Karpas-422 (cell line): ENCODE results near the gene EPS8L1. TPM values are rescaled to one million over a fixed set of nuclear protein-coding genes. Genes with fewer than 3 reads are reported as not detected.
"Not testable (repeated sequence)": the region's sequence is repeated elsewhere in the genome, so short reads cannot be mapped to it uniquely, and the experiment has no call there.

ENCODE experiments used
- DNase-seq: peaks from one replicate; pipeline ENCODE4 v3.0.0-alpha.2; 2015
- H2AFZ ChIP-seq: fragments of 200-600 bp; sonication (generic); 2 replicates; pipeline ENCODE4 v1.6.1; 2014; ENCODE audit warnings: antibody characterized with exemption, low read length, mixed read lengths
- H3K27ac ChIP-seq: fragments of 200-600 bp; sonication (generic); 2 replicates; pipeline ENCODE4 v1.5.1; 2014; ENCODE audit warnings: mild to moderate bottlenecking, low read length, moderate library complexity
- H3K27me3 ChIP-seq: fragments of 200-600 bp; sonication (generic); 2 replicates; pipeline ENCODE4 v1.6.1; 2014; ENCODE audit warnings: low read length, mixed read lengths
- H3K36me3 ChIP-seq: fragments of 200-600 bp; sonication (generic); 2 replicates; pipeline ENCODE4 v1.6.1; 2014; ENCODE audit warnings: low read length, mixed read lengths; ENCODE audit not compliant: insufficient read depth
- H3K4me1 ChIP-seq: fragments of 200-600 bp; sonication (generic); 2 replicates; pipeline ENCODE4 v1.6.1; 2014; ENCODE audit warnings: mild to moderate bottlenecking, low read length, mixed read lengths
- H3K4me2 ChIP-seq: fragments of 200-600 bp; sonication (generic); 2 replicates; pipeline ENCODE4 v1.6.1; 2014; ENCODE audit warnings: low read length, low read depth, mild to moderate bottlenecking; ENCODE audit not compliant: poor library complexity, severe bottlenecking
- H3K4me3 ChIP-seq: fragments of 200-600 bp; sonication (generic); 2 replicates; pipeline ENCODE4 v1.5.1; 2014; ENCODE audit warnings: mild to moderate bottlenecking, antibody characterized with exemption, low read length, mixed read lengths
- H3K79me2 ChIP-seq: fragments of 200-600 bp; sonication (generic); 2 replicates; pipeline ENCODE4 v1.6.1; 2014; ENCODE audit warnings: mild to moderate bottlenecking, low read length, mixed read lengths
- H3K9ac ChIP-seq: fragments of 200-600 bp; sonication (generic); 2 replicates; pipeline ENCODE4 v1.6.0; 2014; ENCODE audit warnings: low read length
- H3K9me2 ChIP-seq: fragments of 200-600 bp; sonication (generic), shearing (Covaris generic); replicated peaks from 2 replicates; pipeline ENCODE4 v1.6.0; 2014; ENCODE audit warnings: mild to moderate bottlenecking, low read length, moderate library complexity; ENCODE audit not compliant: insufficient read depth
- H3K9me3 ChIP-seq: fragments of 300-700, 200-600 bp; sonication (generic); 2 replicates; pipeline ENCODE4 v1.6.1; 2014; ENCODE audit warnings: low read length, mixed read lengths
- H4K20me1 ChIP-seq: fragments of 200-600 bp; sonication (generic); 2 replicates; pipeline ENCODE4 v1.6.1; 2014; ENCODE audit warnings: mild to moderate bottlenecking, antibody characterized with exemption, low read length, low read depth; ENCODE audit not compliant: insufficient read depth
- total RNA-seq: library from RNA; depleted of rRNA; stranded (reverse); fragments of >200 nt; shearing (Covaris generic); gene quantifications from 2 replicates; pipeline ENCODE4 v1.2.3, GENCODE V29; 2014; ENCODE audit warnings: low replicate concordance

EPS8L1 gene
- total RNA-seq, 1 experiment from 2014 or later, result not detected

DNA sequence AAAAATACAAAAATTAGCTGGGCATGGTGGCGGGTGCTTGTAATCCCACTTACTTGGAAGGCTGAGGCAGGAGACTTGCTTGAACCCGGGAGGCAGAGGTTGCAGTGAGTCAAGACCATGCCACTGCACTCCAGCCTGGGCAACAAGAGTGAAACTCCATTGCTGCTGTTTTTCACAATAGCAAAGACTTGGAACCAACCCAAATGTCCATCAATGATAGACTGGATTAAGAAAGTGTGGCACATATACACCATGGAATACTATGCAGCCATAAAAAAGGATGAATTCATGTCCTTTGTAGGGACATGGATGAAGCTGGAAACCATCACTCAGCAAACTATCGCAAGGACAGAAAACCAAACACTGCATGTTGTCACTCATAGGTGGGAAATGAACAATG is 31.6 kb downstream of the EPS8L1 start:
- H3K4me3 ChIP-seq, H3K9me3 ChIP-seq, H3K27ac ChIP-seq, H3K9ac ChIP-seq, H3K27me3 ChIP-seq, H3K4me1 ChIP-seq, H2AFZ ChIP-seq, H3K9me2 ChIP-seq, DNase-seq, H3K4me2 ChIP-seq: not testable (repeated sequence)
- Histone ChIP-seq H3K79me2 (peaks cover 83% of the 10 kb centered on the region), H3K36me3 (peaks cover 43% of the 10 kb centered on the region), H4K20me1 (peaks cover 19% of the 10 kb centered on the region)

DNA sequence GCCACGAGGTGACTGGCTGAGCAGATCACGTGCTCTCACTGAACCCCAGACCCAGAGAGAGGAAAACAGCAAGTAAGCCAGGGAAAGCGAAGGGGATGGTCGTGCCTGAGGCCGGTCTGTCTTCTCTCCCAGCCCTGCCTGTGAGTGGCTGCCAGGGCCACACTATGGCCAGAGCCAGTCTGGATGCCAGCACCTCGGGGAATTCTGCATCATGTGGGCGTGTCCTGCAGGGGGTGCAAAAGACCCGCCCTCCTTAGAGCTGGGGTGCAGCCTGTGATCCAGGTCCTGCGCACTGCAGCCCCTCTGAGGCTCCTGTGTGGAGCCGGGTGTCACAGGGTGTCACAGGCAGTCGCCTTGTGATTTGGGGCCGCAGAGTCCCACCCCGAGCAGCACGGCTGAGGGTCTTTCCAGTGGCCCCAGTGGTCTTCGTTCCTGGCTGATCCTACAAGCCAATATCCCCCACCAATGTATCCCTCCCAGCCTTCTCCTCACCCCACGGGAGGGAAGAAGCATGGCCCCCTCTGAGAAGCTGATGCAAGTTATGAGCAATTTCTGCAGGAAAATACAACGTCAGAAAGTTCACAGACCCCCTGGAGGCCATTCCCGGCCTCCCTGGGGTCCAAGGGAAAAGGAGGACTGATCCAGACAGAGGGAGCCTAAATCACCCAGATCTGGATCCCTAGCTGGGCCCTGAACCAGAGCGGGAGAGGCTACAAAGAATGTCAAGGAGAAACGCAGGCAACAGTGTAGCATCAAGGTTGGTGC is 34.0 kb downstream of the EPS8L1 start:
- peaks cover 25% of the 10 kb centered on the region for H3K4me1 ChIP-seq
- no peaks in the 10 kb centered on the region for H3K9me3 ChIP-seq
- no peak overlapping the region for H3K9ac ChIP-seq
- no peak overlapping the region for H3K4me3 ChIP-seq
- no peak overlapping the region for H3K4me2 ChIP-seq
- H3K27ac ChIP-seq, result no peak overlapping the region
- H2AFZ ChIP-seq, result no peak overlapping the region
- H3K36me3 ChIP-seq, result peaks cover 35% of the 10 kb centered on the region
- H3K79me2 ChIP-seq, result peaks cover 92% of the 10 kb centered on the region
- H3K27me3 ChIP-seq, result no peaks in the 10 kb centered on the region
- H4K20me1 ChIP-seq, result peaks cover 43% of the 10 kb centered on the region
- DNase-seq, result no peak
- H3K9me2 ChIP-seq, result no peaks in the 10 kb centered on the region

DNA sequence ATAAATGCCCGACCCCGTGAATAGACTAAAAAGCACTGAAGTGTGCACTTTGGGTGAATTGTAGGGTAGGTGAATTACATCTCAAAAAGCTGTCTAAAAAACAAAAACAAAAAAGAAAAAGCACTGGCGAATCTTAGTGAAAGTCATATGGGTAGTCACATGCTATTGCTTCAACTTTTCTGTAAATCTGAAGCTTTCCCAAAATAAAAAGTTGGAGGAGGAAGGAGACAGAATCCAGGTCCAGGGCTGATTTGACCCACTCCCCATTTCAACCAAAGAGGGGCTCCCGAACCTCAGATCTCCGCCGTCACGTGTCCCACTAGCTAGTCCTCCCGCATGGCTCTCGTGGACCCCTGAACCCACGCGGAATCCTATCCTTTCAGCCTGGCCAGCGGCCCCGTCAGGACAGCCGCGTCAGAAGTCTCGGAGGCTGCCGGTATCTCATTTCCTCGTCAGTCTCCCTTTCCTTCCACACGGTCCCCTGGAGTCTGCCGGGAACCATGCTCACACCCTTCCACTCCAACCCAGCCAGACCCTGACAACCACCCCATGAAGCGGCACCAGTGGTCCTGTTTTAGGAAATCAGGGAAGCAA is 35.7 kb downstream of the EPS8L1 start:
- Histone ChIP-seq H3K27me3 (no peaks in the 10 kb centered on the region), H3K36me3 (peaks cover 32% of the 10 kb centered on the region), H4K20me1 (peaks cover 58% of the 10 kb centered on the region), H3K9ac (no peak overlapping the region), H2AFZ (no peak overlapping the region), H3K4me3 (no peak overlapping the region), H3K4me2 (no peak overlapping the region), H3K79me2 (peaks cover 93% of the 10 kb centered on the region), H3K9me3 (no peaks in the 10 kb centered on the region), H3K27ac (no peak overlapping the region), H3K9me2 (no peaks in the 10 kb centered on the region), H3K4me1 (peaks cover 37% of the 10 kb centered on the region)
- DNase-seq, result no peak

DNA sequence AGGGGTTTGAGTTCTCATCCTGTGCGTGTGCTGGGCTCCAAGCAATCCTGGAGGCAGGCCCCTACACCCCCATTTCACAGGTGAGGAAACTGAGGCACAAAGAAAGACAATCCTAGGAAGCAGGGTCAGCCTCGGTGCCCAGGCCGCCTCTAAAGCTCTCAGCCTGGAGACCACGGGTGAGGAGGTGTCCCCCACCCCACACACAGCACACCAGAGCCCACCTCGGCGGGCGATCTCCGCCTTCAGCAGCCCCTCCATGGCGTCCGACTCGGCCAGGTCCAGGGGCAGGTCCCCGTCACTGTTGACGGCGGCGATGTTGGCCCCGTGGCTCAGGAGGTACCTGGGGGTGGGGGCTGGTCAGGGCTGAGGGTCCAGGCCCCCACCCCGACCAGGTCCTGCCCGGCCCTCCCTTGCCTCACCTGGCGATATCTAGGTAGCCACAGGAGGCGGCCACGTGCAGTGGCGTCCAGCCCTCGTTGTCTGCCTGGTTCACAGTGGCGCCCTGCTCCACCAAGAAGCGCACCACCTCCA is 36.6 kb downstream of the EPS8L1 start:
- peak overlapping the region; percentile 86 for H3K9ac ChIP-seq

DNA sequence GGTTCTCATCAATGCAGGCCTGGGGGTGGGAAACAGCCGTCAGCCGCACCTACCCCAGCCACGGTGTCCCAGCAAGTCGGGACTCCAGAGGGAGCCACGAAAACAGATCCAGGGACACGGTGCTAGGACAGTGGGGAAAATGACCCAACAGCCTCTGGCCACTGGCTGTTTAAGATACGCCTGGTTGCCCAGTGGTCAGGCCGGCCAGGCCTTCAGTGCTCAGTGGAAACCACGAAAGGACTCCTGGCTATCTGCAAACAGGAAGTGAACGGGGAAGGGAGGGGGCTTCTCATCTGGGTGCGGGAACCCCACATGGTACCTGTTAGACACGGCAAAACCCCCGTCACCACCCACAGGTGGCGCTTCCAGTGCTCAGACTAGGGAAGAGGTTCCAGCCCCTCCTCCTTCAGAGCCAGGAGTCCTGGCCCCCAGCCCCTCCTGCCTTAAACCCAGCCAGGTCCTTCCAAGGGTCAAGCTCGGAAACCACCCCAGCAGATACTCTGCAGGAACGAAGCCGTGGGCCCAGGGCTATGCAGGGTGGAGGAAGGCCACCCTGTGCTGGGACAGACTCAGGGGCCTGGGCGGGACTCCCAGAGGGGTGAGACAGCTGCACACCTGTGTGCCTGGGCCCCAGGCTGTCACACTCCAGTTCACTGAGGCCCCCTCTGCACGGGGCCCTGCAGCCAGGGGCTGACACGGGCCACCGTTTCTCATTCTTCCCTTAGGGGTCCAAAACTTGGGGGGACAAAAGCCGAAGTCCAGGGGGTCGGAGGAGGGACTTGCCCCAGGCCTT is 37.3 kb downstream of the EPS8L1 start:
- peaks cover 32% of the 10 kb centered on the region for H3K36me3 ChIP-seq
- H3K4me1 ChIP-seq, result peaks cover 37% of the 10 kb centered on the region
- peaks cover 65% of the 10 kb centered on the region for H4K20me1 ChIP-seq
- H3K79me2 ChIP-seq, result peaks cover 93% of the 10 kb centered on the region
- H3K4me2 ChIP-seq, result peak overlapping the region; percentile 88
- no peaks in the 10 kb centered on the region for H3K9me3 ChIP-seq
- H2AFZ ChIP-seq, result no peak overlapping the region
- peak overlapping the region; percentile 93 for H3K4me3 ChIP-seq
- peak; percentile 81 for DNase-seq
- peak overlapping the region; percentile 86 for H3K9ac ChIP-seq
- H3K9me2 ChIP-seq, result no peaks in the 10 kb centered on the region
- H3K27ac ChIP-seq, result peak overlapping the region; percentile 87
- H3K27me3 ChIP-seq, result no peaks in the 10 kb centered on the region

More for the DNA sequence above, 36.6 kb downstream of the EPS8L1 start:
- H4K20me1 ChIP-seq, result peaks cover 65% of the 10 kb centered on the region
- peak overlapping the region; percentile 87 for H3K27ac ChIP-seq
- H3K9me3 ChIP-seq, result no peaks in the 10 kb centered on the region
- H3K9me2 ChIP-seq, result no peaks in the 10 kb centered on the region
- H3K27me3 ChIP-seq, result no peaks in the 10 kb centered on the region
- no peak overlapping the region for H3K4me2 ChIP-seq
- H3K4me3 ChIP-seq, result no peak overlapping the region
- peaks cover 32% of the 10 kb centered on the region for H3K36me3 ChIP-seq
- H2AFZ ChIP-seq, result no peak overlapping the region
- peaks cover 37% of the 10 kb centered on the region for H3K4me1 ChIP-seq
- peaks cover 93% of the 10 kb centered on the region for H3K79me2 ChIP-seq
- no peak for DNase-seq

DNA sequence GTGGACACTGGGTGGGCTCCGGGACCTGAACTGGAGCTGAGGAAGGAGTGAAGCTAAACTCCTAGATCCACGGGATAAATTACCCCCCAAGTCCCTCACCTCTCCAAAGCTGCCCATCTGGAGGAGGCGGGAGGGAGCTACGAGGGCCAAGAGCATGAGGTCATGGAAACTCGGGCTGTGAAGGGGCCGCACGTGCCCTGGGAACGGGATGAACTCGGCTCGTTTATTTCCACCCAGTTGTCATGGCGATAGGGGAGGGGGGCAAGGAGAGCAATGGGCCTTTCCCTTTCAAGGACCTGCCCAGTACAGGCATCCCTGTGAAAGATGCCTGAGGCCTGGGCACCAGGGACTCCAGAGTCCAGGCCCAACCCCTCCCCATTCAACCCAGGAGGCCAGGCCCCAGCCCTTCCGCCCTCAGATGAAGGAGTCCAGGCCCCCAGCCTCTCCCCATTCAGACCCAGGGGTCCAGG is 37.9 kb downstream of the EPS8L1 start:
- Histone ChIP-seq H3K4me3 (peak overlapping the region; percentile 93), H4K20me1 (peaks cover 65% of the 10 kb centered on the region), H3K27ac (peak overlapping the region; percentile 87), H3K4me2 (peak overlapping the region; percentile 88), H3K9ac (peak overlapping the region; percentile 86), H3K4me1 (peaks cover 43% of the 10 kb centered on the region), H3K27me3 (no peaks in the 10 kb centered on the region), H3K36me3 (peaks cover 30% of the 10 kb centered on the region), H3K79me2 (peaks cover 92% of the 10 kb centered on the region), H2AFZ (no peak overlapping the region), H3K9me3 (no peaks in the 10 kb centered on the region), H3K9me2 (no peaks in the 10 kb centered on the region)
- DNase-seq, result peak; percentile 83

DNA sequence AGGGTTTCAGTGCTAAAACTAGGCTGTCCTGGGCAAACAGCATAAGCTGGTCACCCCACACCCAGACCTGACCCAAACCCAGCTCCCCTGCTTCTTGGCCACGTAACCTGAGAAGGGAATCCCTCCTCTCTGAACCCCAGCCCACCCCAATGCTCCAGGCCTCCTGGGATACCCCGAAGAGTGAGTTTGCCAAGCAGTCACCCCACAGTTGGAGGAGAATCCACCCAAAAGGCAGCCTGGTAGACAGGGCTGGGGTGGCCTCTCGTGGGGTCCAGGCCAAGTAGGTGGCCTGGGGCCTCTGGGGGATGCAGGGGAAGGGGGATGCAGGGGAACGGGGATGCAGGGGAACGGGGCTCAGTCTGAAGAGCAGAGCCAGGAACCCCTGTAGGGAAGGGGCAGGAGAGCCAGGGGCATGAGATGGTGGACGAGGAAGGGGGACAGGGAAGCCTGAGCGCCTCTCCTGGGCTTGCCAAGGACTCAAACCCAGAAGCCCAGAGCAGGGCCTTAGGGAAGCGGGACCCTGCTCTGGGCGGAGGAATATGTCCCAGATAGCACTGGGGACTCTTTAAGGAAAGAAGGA is 39.0 kb downstream of the EPS8L1 start:
- Histone ChIP-seq H3K9me2 (no peaks in the 10 kb centered on the region), H3K4me2 (peak overlapping the region; percentile 88), H2AFZ (no peak overlapping the region), H3K27me3 (no peaks in the 10 kb centered on the region), H4K20me1 (peaks cover 64% of the 10 kb centered on the region), H3K79me2 (peaks cover 82% of the 10 kb centered on the region), H3K9ac (peak overlapping the region; percentile 86), H3K9me3 (no peaks in the 10 kb centered on the region), H3K27ac (peak overlapping the region; percentile 87), H3K36me3 (peaks cover 19% of the 10 kb centered on the region), H3K4me1 (peaks cover 47% of the 10 kb centered on the region), H3K4me3 (peak overlapping the region; percentile 93)
- DNase-seq, result no peak
